Duodenal mucosa (tissue), 2 donors: ENCODE results near the gene FADS1.

Experiments used
- H3K27ac ChIP-seq: one replicate; pipeline ENCODE4 v1.7.0; 2013; ENCODE audit warnings: low read depth, low read length
- H3K27me3 ChIP-seq, 2 donors: one replicate each; pipeline ENCODE4 v1.7.0; 2013; ENCODE audit warnings: low read length in 2 of 2, control low read depth in 1 of 2; ENCODE audit not compliant: insufficient read depth in 2 of 2, control insufficient read depth in 1 of 2
- H3K36me3 ChIP-seq, 2 donors: one replicate each; pipeline ENCODE4 v1.7.0; 2013; ENCODE audit warnings: low read length in 2 of 2, control low read depth in 1 of 2; ENCODE audit not compliant: insufficient read depth in 2 of 2, control insufficient read depth in 1 of 2
- H3K4me1 ChIP-seq, 2 donors: one replicate each; pipeline ENCODE4 v1.7.0; 2013; ENCODE audit warnings: low read length in 2 of 2, control low read depth in 1 of 2; ENCODE audit not compliant: insufficient read depth in 2 of 2, control insufficient read depth in 1 of 2
- H3K4me3 ChIP-seq, 2 donors: one replicate each; pipeline ENCODE4 v1.7.0; 2013; ENCODE audit warnings: low read length in 2 of 2, low read depth in 1 of 2
- H3K9ac ChIP-seq, 2 donors: one replicate each; pipeline ENCODE4 v1.7.0; 2013; ENCODE audit warnings: low read length in 2 of 2, low read depth in 1 of 2
- H3K9me3 ChIP-seq, 2 donors: one replicate each; pipeline ENCODE4 v1.7.0; 2013; ENCODE audit warnings: low read length in 2 of 2, control low read depth in 1 of 2; ENCODE audit not compliant: control insufficient read depth in 1 of 2

The FADS1 gene

DNA sequence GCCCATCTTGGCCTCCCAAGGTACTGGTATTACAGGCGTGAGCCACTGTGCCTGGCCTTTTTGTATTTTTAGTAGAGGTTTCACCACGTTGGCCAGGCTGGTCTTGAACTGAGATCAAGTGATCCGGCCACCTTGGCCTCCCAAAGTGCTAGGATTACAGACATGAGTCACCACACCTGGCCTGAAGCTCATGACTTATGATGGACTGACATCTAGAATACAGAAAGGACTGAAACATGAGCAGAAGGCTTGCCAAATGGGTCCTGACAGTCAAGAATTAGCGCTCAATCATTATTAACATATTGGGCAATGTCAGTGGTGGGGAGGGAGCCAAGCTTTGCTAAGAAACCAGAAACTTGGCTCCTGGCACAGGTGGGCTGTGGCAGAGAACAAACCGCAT is 5.0 kb downstream of the FADS1 start:
- Histone ChIP-seq H3K9me3 (no peaks in the 10 kb centered on the region), H3K27ac (no peak overlapping the region), H3K4me1 (peaks cover 6 to 23% of the 10 kb centered on the region in 2 donors), H3K9ac (no peak overlapping the region), H3K27me3 (peaks cover 0 to 5% of the 10 kb centered on the region in 2 donors), H3K36me3 (peaks cover 0 to 49% of the 10 kb centered on the region in 2 donors), H3K4me3 (no peak overlapping the region)

DNA sequence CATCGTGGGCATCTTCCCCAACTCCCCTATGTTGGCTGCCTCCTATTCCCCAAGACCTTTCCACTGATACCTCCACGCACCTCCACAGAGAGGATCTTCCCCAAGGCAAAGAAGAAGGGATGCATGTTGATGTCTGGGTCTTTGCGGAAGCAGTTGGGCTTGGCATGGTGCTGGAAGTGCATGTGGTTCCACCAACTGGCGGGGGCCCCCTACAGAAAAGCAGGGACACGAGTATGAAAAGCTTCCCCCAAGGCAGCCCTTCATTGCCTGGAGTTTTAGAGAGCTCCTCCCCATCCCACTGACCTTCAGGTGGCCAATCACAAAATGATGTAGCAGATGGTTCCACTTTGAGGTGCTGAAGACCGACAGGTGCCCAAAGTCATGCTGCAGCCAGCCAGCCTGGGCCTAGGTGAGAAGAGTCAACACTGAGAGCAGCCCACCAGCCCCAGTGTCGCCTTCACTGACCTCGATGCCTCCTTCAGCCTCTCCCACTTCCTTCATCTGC is 6.1 kb downstream of the FADS1 start:
- Histone ChIP-seq H3K27me3 (peaks cover 0 to 3% of the 10 kb centered on the region in 2 donors), H3K4me1 (peaks cover under 1 to 15% of the 10 kb centered on the region in 2 donors), H3K36me3 (peaks cover 0 to 52% of the 10 kb centered on the region in 2 donors), H3K4me3 (no peak overlapping the region), H3K9ac (no peak overlapping the region), H3K9me3 (no peaks in the 10 kb centered on the region), H3K27ac (no peak overlapping the region)

DNA sequence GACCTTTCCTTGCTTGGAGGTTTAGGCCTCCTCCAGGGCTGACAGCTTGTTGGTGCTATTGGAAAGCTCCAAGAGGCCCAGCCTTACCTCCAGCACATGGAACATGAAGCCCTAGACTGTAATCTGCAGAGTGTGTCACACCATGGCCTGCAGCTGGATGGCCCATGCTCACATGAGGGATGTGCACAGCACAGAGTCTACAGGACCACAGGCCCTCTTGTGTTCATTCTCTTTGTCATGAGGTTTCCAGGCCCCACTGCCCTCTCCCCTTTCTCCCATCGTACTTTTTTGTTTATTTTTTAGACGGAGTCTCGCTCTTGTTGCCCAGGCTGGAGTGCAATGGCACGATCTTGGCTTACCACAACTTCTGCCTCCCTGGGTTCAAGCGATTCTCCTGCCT is 10.0 kb downstream of the FADS1 start:
- no peak overlapping the region for H3K9ac ChIP-seq
- peaks cover 0 to 63% of the 10 kb centered on the region in 2 donors for H3K36me3 ChIP-seq
- no peaks in the 10 kb centered on the region for H3K27me3 ChIP-seq
- no peaks in the 10 kb centered on the region for H3K9me3 ChIP-seq
- no peaks in the 10 kb centered on the region for H3K4me1 ChIP-seq
- no peak overlapping the region for H3K4me3 ChIP-seq
- no peak overlapping the region for H3K27ac ChIP-seq

DNA sequence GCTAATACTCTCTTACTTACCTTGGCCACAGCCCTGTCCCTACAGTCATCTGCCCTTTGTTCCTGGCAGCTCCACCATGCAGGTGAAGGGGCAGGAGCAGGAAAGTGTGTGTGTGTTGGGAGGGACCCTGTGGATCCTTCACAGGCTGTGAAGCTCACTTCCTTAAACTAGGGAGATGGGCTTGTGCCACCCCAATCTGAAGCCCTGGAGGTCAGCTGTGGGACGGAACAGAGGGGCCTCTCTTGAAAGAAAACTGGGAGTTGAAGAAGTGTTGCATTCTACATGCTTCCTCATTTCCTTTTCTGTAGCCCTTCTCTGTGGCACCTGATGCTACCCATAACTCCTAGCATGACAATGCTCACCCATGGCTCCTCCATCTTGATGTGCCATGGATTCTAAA is 11.7 kb downstream of the FADS1 start:
- peaks cover 0 to 50% of the 10 kb centered on the region in 2 donors for H3K36me3 ChIP-seq
- H3K27me3 ChIP-seq = no peaks in the 10 kb centered on the region
- no peak overlapping the region for H3K27ac ChIP-seq
- H3K4me3 ChIP-seq = no peak overlapping the region
- no peaks in the 10 kb centered on the region for H3K4me1 ChIP-seq
- no peaks in the 10 kb centered on the region for H3K9me3 ChIP-seq
- H3K9ac ChIP-seq = no peak overlapping the region

DNA sequence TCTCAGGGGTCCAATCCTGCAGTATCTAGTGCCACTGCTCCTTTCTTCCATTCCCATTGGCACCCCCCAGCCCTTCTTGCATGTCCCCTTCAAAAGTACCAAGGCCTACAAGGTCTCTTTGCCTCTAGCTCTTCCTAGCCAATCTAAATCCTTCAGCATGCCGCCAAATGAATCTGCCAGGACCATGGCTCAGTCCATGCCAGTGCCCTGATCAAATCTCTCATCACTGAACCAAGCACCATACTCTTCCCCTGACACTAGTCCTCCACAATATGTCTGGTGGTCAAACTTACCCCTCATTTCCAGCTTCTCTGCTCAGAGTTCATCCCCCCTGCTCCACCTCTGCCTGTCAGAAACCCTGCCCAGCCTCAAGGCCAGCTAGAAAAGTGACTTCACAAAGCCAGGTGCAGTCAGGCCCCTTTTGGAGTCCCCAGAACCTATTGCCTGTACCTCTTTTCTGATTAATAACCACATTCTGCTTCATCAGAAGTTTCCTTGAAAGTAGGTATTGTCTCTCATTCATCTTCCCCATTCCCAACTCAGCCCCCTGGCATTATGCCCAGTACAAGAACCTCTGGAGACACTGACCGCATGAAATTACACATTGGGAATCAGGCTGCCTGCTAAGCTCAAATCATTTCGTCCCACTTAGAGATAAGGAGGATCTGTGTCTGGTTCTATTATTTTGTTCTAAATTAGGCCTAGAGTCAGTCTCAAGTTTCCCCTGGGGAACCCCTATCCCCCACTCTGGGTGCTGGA is 12.7 kb downstream of the FADS1 start:
- no peak overlapping the region for H3K27ac ChIP-seq
- H3K36me3 ChIP-seq = peaks cover 0 to 44% of the 10 kb centered on the region in 2 donors
- H3K27me3 ChIP-seq = no peaks in the 10 kb centered on the region
- no peaks in the 10 kb centered on the region for H3K9me3 ChIP-seq
- no peaks in the 10 kb centered on the region for H3K4me1 ChIP-seq
- H3K9ac ChIP-seq = no peak overlapping the region
- H3K4me3 ChIP-seq = no peak overlapping the region

DNA sequence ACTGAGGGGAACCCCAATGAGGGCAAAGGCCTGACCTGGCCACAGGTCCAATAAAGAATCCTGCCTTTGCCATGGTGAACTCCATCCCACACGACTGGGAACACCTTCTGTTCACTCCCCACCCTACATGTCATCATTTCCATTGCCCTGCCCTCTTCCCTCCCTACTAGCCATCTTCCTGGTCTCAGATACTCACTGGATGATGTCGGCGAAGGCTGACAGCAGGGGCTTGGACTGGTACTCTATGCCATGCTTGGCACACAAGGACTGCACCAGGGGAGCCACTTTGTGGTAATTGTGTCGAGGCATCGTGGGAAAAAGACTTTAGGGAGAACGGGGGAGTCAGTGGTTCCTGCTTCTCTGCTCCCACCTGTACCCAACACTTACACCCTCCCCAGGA is 14.2 kb downstream of the FADS1 start:
- no peak overlapping the region for H3K27ac ChIP-seq
- H3K27me3 ChIP-seq = no peaks in the 10 kb centered on the region
- peaks cover 0 to 31% of the 10 kb centered on the region in 2 donors for H3K36me3 ChIP-seq

DNA sequence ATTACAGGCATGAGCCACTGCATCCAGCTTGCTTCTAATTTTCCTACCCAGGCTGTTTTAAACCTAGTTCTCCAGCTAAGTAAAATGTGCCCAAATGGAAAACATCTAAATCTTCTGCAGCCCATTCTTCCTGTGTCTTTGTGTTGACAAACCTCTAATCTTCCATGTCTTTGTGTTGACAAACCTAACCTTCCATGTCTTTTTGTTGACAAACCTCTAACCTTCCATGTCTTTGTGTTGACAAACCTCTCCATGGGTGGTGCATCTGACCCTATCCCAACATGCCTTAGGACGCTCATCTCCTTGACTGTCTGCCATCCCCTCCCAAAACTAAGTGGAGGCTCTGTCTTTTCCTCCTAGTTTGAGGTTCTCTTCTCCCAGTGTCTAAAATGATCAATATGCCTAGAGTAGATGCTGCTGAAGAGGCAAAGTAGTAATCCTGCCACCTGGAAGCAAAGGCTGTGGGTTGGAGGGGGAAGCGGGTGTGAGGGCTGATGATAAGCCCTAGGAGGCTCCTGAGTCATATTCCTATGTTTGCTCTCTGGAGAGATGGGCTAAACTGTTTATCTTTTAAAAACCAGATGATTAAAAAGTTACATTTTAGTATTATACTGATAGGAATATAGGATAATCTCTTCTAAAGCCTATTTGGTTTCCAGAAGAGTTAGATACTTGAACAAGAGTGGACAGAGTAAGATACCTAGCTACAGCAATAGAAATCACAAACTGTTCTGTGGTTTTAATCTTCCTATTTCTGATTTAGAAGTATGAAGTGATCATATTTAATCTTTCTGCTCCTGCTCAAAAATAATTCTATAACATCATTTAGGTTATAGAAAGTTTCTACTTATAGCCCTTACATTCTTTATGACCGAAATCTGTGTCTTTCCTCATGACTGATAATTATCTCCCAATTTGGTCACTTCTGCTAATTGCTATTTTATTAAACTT is 16.2 kb downstream of the FADS1 start:
- Histone ChIP-seq H3K9me3 (no peaks in the 10 kb centered on the region), H3K36me3 (peaks cover 0 to 29% of the 10 kb centered on the region in 2 donors), H3K4me1 (peaks cover 0 to 5% of the 10 kb centered on the region in 2 donors), H3K4me3 (no peak overlapping the region), H3K9ac (no peak overlapping the region), H3K27ac (no peak overlapping the region), H3K27me3 (no peaks in the 10 kb centered on the region)

More for the DNA sequence above, 14.2 kb downstream of the FADS1 start:
- H3K4me1 ChIP-seq = peaks cover 0 to 1% of the 10 kb centered on the region in 2 donors
- H3K9ac ChIP-seq = no peak overlapping the region
- H3K9me3 ChIP-seq = no peaks in the 10 kb centered on the region
- no peak overlapping the region for H3K4me3 ChIP-seq

DNA sequence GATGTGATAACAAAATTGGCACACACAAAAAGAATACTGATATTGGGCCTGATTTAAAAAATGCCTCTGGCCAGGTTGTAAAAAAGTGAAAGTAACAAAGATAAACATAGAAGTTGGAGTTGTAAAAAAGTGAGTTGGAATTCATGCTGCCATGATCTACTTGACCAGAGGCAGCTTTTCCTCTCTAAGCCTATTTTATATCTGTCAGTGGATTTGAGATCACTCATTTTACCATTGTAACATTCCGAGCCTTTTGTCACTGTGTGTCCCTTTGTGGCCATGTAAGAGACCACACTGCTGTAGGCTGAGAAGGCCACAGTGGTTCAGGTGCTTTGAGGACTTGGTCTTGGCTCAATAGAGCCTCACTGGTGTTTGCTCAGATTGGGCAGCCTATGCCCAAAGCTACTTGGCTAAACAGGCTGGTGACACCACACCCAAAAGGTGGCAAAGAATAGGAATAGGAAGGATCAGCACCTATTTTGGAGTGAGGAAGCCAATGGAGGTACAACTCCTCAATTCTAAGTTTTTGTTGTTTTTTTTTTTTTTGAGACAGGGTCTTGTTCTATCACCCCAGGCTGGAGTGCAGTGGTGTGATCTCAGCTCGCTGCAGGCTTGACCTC is 17.0 kb downstream of the FADS1 start:
- Histone ChIP-seq H3K36me3 (peaks cover 0 to 26% of the 10 kb centered on the region in 2 donors), H3K4me1 (peaks cover 0 to 5% of the 10 kb centered on the region in 2 donors), H3K9ac (no peak overlapping the region), H3K4me3 (no peak overlapping the region), H3K9me3 (no peaks in the 10 kb centered on the region), H3K27ac (no peak overlapping the region), H3K27me3 (no peaks in the 10 kb centered on the region)

DNA sequence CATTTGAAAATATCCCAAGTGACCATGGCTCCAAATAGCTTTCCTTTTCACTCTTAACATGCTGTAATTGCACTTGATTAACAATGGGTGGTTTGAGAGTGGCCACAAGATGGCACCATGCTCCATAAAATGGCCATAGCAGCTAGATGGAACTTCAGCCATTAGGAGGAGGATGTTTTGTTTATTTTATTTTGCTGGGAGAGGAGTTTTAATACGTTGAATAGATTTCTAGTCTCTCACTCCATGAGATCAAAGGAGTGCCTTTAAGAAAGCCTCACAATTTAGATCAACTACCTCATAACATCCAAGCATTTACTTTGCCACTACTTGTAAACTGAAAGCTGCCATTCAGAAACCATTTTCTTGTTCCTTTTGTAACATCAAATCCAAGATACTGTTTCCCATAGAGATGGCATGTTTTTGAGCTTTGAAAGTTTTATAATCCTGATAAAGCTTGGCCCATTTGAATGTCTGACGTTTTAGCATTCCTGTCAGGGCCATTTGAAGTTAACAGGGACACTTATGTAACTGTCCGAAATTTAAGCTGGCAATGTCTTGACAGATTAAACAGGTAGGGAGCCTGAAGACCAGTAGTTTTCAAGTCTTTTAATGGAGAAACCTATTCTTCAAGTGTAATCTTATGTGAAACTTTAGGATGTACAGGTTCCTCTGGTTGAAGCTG is 19.4 kb downstream of the FADS1 start:
- peak overlapping the region in 1 of 2 donors; percentile 9 for H3K9ac ChIP-seq
- no peak overlapping the region for H3K4me3 ChIP-seq
- no peaks in the 10 kb centered on the region for H3K27me3 ChIP-seq
- H3K4me1 ChIP-seq = peaks cover 9 to 17% of the 10 kb centered on the region in 2 donors
- H3K36me3 ChIP-seq = peaks cover 0 to 9% of the 10 kb centered on the region in 2 donors
- no peak overlapping the region for H3K27ac ChIP-seq
- no peaks in the 10 kb centered on the region for H3K9me3 ChIP-seq
